Ecto neural progenitor cell (in vitro differentiated cells): ENCODE data around the gene MPRIP.
"Not testable (repeated sequence)": the region's sequence is repeated elsewhere in the genome, so short reads cannot be mapped to it uniquely, and the experiment has no call there.

Experiments used
- DNase-seq: peaks from one replicate; pipeline ENCODE4 v3.0.0-alpha.2; 2018; ENCODE audit warnings: low spot score

Gene MPRIP, protein sequence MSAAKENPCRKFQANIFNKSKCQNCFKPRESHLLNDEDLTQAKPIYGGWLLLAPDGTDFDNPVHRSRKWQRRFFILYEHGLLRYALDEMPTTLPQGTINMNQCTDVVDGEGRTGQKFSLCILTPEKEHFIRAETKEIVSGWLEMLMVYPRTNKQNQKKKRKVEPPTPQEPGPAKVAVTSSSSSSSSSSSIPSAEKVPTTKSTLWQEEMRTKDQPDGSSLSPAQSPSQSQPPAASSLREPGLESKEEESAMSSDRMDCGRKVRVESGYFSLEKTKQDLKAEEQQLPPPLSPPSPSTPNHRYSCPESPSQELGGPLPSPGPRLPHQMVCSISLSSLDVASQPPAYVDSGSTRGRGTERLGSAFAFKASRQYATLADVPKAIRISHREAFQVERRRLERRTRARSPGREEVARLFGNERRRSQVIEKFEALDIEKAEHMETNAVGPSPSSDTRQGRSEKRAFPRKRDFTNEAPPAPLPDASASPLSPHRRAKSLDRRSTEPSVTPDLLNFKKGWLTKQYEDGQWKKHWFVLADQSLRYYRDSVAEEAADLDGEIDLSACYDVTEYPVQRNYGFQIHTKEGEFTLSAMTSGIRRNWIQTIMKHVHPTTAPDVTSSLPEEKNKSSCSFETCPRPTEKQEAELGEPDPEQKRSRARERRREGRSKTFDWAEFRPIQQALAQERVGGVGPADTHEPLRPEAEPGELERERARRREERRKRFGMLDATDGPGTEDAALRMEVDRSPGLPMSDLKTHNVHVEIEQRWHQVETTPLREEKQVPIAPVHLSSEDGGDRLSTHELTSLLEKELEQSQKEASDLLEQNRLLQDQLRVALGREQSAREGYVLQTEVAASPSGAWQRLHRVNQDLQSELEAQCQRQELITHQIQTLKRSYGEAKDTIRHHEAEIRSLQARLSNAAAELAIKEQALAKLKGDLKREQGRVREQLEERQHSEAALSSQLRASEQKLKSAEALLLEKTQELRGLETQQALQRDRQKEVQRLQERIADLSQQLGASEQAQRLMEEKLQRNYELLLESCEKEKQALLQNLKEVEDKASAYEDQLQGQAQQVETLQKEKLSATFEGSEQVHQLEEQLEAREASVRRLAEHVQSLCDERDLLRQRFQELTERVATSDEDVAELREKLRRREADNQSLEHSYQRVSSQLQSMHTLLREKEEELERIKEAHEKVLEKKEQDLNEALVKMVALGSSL (N-terminal part only)

DNA sequence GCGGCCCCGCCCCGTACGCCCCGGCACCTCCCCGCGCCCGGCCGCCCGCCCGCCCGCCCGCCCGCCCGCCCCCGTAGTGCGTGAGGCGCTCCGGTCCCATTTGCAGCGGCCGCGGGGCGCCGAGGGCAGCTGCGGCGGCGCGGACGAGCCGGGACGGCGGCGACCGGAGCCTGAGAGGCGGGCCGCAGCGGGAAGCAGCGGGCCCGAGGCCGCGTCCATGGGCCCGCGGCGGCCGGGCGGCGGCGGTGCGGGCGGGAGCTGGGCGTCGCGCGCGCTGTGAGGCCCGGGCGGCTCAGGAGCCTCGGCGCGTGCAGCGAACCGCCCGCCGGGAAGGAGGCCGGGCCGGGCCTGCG, at the start of gene MPRIP:
Gene MPRIP, plus strand, starts transcription at position 74 of the 353 bp plus-strand sequence. CDS start 392 bp downstream, outside the sequence.
- no peak for DNase-seq

DNA sequence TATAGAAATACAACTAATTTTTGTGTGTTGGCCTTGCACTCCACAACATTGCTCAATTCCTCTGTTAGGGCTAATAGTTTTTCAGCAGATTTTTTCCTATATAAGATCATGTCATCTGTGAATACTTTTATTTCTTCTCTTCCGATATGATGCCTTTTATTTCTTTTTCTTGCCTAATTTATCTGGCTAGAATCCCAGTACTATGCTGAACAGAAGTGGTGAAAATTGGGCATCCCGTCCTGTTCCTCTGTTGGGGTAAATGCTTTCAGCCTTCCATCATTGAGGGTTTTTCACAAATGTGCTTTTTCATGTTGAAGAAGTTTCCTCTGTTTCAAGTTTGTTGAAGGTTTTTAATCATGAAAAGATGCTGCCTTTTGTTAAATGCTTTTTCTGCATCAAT, 47.6 kb upstream of the MPRIP start:
- DNase-seq, result no peak

DNA sequence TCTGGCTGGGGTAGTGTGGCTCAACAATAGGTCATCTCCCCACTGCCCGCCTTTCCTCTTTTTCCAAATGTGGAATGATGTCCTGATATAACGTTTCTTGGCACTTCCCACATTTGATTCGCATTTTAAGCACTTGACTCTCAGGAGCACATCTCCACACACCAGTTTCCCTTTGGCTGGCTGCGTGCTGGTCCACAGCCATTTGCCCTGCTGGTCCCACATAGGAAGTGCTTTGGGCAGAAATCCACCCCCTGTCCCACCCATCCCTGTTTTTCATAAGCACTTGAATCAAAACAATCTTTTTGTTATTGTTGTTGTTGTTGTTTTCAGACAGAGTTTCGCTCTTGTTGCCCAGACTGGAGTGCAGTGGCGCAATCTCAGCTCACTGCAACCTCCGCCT, 46.3 kb upstream of the MPRIP start:
- DNase-seq, result no peak

DNA sequence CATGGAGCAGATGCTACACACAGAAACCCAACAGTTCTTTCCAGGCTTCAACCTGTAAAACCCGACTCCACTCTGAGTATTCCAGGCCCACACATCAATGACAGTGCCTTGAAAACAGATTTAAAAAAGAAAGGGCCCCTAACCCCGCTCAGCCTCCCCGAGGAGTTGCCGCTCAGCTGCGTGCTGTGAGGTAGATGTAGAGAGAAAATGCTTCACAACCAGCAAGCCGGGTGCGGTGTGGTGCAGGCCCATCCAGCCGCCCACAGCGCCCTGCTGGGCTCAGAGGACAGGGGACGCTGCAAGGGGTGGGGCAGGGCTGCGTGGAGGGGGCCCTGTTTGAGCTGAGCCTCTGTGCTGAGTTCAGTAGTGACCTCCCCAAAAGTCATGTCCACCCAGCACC, 45.5 kb upstream of the MPRIP start:
- not testable (repeated sequence) for DNase-seq

DNA sequence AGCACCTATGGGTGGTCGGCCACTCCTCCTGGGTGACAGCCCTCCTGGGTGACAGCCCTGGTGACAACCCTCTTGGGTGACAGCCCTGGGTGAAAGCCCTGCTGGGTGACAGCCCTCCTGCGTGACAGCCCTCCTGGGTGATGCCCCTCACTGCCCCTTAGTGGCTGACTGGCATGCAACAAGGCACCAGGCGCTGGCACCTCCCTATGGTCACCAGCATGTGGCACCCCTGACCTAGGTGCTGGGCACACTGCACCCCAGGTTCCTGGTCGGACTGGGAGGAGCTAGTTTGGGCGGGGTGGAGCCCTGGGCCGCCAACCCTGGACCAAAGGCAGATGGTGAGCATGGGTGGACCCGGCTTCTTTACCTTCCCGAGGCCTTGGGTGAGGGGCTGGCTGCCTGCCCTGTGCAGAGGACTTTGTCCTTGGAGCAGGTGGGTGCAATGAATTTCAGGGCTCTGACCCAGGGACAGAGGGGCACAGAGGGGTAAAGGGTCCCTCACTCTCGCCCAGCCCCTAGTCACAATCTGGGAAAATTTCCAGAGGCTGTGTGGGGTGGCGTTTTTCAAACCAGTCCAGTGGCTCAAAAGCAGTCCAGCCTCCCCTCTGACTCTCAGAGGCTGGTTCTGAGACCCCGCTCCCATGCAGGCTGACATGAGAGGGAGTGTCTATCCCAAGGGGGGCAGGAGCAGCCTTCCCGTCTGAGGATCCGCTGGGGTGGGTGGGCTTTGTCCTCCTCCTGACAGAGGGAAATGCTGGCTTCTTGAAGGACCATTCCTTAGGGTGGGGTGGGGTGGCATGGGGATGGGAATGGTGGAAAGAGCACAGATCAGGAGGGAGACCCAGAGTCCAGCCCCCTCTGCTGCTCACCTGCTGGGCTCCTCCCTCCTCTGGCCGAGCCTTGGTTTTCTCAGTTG, 44.5 kb upstream of the MPRIP start:
- DNase-seq, result no peak

DNA sequence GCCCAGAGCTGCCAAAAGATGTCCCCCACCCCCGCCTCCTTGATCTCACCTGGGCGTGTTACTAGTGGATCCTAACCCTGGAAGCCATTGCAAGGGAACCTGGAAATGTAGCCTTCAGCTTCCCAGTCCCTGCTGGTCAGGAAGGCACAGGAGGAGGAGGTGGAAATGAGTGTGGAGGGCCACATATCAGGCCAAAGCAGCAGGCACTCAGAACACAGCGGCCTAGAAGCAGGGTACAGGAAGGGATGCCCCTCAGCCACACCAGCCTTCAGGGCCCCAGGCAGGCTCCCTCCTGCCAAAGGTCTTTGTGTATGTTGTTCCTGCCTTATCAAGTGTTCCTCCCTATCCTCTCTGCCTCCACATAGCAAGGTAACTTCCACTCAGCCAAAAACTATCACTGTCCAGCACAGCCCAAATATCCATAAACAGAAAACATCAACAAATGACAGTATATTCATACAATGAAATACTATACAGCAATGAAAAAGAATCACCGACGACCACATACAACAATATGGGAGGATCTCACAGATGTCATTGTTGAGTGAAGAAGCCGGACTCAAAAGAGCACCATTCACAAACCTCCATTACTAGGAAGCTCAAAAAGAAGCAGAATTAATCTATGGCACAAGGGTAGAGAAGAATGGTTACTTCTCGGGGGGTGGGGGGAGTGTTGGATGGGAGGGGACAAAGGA, 42.2 kb upstream of the MPRIP start:
- DNase-seq, result no peak

DNA sequence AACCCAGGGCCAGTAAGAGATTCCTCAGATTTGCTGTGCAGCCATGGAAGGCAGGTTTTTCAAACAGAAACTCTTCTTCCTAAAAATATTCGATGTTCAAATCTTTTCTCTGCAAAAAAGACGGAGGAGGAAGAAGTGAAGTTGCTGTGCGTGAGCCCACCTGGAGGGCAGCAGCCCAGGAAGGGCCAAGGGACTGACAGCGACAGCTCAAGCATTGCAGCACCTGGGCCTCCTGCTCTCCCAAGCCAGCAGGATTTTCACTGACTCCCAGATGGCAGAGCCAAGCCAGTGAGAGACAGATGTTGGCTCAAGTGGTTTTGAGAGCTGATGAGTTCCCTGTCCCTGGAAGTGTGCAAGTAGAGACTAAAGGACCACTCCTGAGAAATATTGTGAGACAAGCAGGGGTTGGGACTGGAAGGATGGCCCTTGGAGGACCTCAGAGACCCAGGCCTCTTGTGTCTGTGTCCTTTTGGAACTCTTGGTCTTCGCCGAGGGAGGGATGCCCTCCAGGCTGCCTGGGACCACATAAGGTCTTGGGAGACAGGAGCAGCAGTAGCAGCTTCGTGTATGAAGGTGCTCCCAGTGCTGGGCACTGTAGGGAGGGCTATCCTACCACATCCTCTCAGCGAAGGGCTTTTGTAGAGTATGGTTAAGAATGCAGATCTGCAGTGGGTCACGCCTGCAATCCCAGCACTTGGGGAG, 41.0 kb upstream of the MPRIP start:
- DNase-seq, result no peak

DNA sequence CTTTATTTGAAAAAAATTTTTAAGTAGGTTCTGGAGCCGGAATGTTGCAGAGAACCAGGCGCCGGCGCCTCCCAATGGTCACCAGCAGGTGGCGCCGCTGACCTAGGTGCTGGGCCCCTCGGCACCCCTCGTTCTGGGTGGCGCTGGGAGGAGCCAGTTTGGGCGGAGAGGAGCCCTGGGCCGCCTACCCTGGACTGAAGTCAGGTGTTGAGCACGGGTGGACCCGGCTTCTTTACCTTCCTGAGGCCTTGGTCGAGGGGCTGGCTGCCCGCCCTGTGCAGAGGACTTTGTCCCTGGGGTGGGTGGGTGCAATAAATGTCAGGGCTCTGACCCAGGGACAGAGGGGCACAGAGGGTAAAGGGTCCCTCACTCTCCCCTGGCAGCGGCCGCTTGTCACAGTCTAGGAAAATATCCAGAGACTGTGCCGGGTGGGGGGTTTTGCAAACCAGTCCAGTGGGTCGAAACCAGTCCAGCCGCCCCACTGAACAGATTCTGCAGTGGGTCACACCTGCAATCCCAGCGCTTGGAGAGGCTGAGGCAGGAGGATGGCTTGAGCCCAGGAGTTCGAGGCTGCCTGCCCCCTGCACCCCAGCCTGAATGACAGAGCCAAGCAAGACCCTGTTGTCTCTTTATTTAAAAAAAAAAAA, 40.3 kb upstream of the MPRIP start:
- DNase-seq, result peak; percentile 92

DNA sequence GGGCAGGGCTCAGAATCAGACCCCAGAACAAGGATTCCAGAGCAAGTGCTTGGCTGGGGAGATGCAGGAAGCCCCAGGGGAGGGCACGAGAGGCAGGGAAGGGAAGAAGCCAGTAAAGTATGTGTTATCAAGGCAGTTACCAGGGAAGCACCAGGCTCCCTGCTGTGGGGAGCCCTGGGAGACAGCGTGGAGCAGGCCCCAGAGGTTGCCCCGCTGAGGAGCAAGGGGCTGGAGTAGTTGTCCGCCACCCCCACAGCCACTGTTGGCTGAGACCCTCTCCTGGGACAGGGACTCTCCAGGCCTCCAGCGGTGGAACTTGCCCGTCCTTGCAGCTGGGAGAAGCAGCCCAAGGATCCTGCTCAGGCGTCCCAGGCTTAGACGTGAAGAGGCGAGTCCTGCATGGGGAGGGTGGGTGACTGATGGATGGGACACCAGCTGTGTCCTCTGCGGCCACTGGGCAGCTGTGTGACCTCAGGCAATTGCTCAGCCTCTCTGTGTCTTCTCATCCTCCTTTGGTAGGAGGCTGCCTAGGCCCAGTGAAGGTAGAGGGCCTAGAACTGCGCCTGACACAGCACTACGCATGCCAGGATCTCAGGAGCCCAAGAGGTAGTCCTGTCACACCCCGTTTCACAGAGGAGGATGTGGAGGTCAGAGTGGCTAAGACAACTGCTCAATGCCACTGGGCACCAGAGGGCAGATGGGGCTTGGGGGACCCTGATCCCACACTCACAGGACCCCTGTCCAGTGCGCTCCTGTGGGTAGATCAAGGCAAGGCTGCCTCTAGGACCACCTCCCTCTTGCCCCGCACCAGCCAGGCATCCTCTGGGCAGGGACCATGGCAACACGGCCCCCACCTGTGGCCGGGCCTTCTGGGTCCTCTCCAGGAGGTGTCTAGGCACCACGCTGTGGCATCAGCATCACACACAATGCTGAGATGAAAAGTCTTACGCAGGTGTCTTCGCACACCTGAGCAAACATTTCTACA, 39.2 kb upstream of the MPRIP start:
- not testable (repeated sequence) for DNase-seq

DNA sequence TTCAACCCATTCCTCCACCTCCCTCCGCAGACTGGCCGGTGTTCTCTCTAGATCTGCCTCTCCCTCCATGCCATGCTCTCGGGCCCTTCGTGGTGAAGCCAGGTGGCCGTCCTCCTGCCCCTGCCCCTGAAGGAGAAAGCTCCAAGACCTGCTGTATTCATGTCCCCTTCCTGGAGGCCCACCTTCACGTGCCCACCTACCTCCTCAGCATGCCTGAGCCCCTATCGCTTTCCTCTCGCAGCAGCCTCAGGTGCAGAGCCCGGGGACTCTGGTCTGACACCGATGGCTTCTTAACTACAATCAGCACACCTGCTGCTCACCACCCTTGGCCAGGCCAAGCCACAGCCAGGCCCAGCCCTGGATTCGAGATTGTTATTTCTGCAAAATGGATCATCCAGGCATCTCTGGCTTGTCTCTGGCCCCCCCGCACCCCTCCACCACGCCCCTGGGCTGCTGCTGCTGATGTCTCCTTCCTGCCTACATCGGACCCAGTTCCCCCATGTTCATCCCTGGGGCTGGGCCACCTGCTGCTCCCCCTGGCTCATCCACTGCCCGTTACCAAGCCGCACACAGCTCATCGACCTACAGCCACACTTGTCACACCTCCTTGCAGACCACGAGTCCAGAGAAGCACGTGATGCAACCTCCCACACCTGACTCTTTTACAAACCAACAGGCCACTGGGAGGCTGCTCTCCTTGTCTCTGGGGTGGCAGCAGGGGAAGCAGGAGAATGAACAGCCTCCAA, 37.8 kb upstream of the MPRIP start:
- no peak for DNase-seq

DNA sequence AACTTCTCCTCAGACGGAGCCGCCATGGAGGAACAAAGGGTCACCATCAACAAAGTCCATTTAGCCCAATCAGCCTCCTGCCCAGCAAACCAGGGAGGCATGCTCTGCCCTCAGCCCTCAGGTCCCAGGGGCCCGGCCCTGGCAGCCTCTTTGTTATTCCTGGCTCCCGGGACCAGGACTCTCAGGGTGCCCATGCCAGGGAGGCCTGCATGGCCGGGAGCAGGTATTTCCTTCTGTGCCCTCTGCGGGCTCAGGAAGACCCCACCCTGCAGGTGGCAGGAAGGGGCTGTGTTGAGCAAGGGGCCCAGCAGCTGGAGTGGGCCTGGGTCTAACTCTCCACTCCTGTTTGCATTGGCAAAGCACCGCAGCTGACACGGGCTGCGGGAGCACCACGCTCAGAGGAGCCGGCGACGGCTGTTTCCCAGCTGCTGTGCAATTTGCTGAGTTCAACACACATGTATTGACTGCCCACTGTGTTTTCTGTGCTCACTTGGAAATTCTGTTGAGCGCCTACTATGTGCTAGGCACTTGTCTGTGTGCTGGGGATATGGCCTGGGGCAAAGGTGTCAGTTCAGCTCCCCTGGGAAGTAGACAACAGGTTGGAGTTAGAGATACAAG, 37.2 kb upstream of the MPRIP start:
- not testable (repeated sequence) for DNase-seq

DNA sequence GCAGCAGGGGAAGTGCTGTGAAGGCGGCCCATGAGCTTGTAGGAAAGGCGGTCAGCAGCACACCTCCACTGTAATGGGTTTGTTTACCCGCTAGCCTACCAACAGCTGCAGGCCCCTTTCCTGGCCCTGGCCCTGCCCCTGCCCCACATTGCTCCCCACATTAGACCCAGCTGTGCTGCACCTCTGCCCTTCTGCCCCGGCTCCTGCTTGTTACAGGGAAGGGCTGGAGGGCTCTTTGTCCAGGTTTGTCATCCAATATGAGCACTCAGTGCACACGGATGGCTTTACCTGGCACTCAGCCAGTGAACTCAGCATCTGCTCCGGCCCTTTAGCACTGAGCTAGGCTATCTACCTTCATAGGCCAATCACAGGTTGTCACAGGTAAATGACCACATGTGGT, 34.4 kb upstream of the MPRIP start:
- DNase-seq, result not testable (repeated sequence)

DNA sequence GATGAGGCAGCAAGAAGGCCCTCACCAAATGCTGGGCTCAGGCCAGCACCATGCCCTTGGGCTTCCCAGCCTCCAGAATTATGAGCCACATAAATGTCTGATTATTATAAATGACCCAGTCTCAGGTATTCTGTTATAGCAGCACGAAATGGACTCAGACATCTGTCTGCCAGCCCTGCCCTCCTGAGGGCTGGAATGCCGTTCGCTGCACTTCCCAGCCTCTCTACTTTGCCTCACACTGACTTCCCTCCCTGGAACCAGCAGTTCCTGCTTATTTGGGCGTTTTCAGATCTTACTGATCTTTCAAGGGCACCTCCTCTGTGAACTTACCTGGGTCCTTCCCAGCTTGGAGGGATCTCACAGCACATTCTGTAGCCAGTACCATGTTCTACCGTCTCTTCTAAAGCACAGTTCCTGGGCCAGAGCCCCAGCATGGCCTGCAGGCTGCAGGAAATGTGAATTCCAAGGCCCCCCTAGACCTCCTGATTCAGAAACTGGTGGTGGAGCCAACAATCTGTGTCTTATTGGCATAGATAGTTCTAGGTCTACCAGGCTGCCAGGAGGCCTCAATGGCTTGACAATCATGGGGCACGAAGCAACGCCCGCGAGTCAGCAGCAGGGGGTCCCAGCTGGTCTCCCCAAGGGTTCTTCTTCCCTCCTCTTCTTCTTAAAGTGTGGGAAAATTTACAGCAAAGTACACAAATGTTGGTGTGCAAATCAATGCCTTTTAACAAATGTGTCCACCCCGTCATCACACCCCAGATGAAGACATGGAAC, 33.4 kb upstream of the MPRIP start:
- not testable (repeated sequence) for DNase-seq

DNA sequence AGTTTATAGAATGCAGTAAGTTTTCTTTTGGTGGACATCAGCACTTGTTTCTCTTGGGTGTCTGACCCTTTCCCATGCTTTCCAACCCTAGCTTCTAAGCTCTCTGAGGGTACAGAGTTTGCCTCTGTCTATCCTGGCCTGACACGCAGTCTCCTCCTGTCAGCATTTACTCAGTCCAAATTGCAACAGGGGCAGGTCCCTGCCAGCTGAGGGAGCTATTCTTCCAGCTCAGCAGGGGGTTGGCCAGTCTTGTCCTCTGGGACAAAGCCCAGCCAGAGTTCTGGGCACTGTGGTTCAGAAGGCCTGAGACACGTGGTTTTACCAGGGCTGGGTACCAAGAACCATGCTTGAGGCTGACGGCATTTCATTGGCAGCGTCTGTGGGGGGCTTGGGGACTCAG, 32.3 kb upstream of the MPRIP start:
- DNase-seq, result not testable (repeated sequence)

DNA sequence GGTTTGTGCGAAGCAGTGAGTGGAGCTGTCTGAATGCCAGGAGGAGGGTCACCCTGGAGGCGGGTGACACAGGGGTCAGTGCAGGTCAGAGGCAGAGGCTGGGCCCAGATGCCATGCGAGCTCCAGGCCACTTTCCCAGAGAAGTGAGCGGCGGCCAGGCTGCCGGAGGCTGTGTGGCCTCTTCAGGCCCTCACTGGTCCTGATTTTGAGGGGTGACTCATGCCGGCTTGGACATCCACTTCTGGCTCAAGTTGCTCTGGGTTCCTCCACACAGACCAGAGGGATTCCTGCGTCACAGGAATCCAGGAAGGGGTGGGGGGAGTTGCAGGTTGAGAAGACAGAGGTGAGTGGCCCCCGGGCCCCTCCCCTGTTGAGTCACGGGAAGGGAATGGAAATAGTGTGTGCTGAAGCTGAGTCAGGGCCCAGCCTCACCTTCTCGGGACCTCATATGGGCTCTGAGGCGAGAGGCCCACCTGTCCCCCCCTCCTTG, 31.7 kb upstream of the MPRIP start:
- DNase-seq, result not testable (repeated sequence)
